NCI-H2029 (cell line): Measurements from ENCODE around the gene VWA5B1.

Experiments
- DNase-seq: peaks from one replicate; lab custom pipeline; 2025; lab: John Stamatoyannopoulos, UW

VWA5B1 gene

GRCh38 chr1:20349561-20349960 is 58.9 kb downstream of the VWA5B1 start:
- DNase-seq = no peak

- no peak for DNase-seq
Measured at GRCh38 chr1:20349971-20350370, 59.3 kb downstream of the VWA5B1 start.

- DNase-seq = no peak
Measured at GRCh38 chr1:20350421-20350820, 59.7 kb downstream of the VWA5B1 start.

GRCh38 chr1:20351911-20352701 is 61.4 kb downstream of the VWA5B1 start:
- DNase-seq = no peak

- DNase-seq = no peak
Measured at GRCh38 chr1:20353836-20354235, 63.2 kb downstream of the VWA5B1 start.

- no peak for DNase-seq
Measured at GRCh38 chr1:20354610-20355009, 63.9 kb downstream of the VWA5B1 start.

- no peak for DNase-seq
Measured at GRCh38 chr1:20355101-20355827, 64.6 kb downstream of the VWA5B1 start.

GRCh38 chr1:20355828-20356735 is 65.4 kb downstream of the VWA5B1 start:
- no peak for DNase-seq

- no peak for DNase-seq
Measured at GRCh38 chr1:20356850-20357459, 66.3 kb downstream of the VWA5B1 start.

GRCh38 chr1:20357796-20358195 is 67.1 kb downstream of the VWA5B1 start:
- DNase-seq = no peak

GRCh38 chr1:20358761-20359263 is 68.1 kb downstream of the VWA5B1 start:
- DNase-seq = peak; percentile 60

GRCh38 chr1:20359451-20360330 is 69.0 kb downstream of the VWA5B1 start:
- DNase-seq = no peak

- no peak for DNase-seq
Measured at GRCh38 chr1:20361401-20361800, 70.7 kb downstream of the VWA5B1 start.

GRCh38 chr1:20361805-20362381 is 71.2 kb downstream of the VWA5B1 start:
- no peak for DNase-seq

GRCh38 chr1:20362856-20363255 is 72.2 kb downstream of the VWA5B1 start:
- DNase-seq = no peak

GRCh38 chr1:20365421-20366055 is 74.9 kb downstream of the VWA5B1 start:
- DNase-seq = no peak

- DNase-seq = no peak
Measured at GRCh38 chr1:20366056-20366462, 75.4 kb downstream of the VWA5B1 start.

GRCh38 chr1:20366463-20367115 is 75.9 kb downstream of the VWA5B1 start:
- DNase-seq = no peak

- no peak for DNase-seq
Measured at GRCh38 chr1:20367116-20367585, 76.5 kb downstream of the VWA5B1 start.
